Measurements from ENCODE around the gene FDX2. TPM values are rescaled to one million over a fixed set of nuclear protein-coding genes. Genes with fewer than 3 reads are reported as not detected.

Gene FDX2
- total and polyA plus RNA-seq, 2 of the 13 experiments (the other 11 are each of a cell fraction or from before 2014, with no cell fraction given), result 21.0 to 24.7 TPM

DNA sequence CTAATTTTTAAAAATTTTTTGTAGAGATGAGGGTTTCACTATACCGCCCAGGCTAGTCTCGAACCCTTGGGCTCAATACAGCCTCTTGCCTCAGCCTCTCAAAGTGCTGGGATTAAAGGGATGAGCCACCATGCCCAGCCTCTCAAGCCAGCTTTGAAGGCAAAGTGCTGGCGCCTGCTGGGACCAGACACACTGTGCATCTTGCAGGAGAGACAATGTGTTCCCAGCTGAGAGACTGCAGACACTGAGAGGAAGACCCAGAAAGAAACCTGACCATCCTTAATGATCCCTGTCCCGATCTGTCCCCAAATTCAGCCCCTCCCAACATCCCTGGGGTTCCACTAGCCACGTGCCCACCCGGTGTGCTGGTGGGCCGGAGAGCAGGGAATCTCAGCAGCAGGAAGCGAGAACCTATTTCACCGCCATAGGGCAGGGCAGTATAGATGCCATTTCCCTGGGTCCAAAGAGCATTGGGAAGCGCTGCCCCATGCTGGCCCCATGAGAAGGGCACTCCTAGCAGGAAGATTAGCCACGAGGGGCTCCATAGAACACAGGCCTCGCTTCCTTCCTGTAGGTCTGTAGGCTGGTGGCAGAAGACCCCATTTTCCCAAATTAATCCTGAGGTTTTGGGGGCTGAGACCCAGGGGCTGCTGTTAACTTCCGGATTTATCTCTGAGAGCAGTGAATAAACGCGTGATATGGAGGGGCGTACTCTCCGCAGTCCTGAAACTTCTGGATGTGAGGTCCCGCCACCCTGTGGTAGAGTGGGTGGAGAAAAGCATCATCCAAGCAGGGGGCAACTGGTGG is 16.5 kb upstream of the FDX2 start (continued):
- TF ChIP-seq ZNF296 (CRISPR knock-in tag; conservative IDR thresholded peaks at IDR 0.05), result 0 out of 2 replicates have a peak, but pooled peaks have one; percentile 28
- no peak for TF ChIP-seq ETV6 (CRISPR knock-in tag; conservative IDR thresholded peaks at IDR 0.05)
- TF ChIP-seq, protein P1, sequence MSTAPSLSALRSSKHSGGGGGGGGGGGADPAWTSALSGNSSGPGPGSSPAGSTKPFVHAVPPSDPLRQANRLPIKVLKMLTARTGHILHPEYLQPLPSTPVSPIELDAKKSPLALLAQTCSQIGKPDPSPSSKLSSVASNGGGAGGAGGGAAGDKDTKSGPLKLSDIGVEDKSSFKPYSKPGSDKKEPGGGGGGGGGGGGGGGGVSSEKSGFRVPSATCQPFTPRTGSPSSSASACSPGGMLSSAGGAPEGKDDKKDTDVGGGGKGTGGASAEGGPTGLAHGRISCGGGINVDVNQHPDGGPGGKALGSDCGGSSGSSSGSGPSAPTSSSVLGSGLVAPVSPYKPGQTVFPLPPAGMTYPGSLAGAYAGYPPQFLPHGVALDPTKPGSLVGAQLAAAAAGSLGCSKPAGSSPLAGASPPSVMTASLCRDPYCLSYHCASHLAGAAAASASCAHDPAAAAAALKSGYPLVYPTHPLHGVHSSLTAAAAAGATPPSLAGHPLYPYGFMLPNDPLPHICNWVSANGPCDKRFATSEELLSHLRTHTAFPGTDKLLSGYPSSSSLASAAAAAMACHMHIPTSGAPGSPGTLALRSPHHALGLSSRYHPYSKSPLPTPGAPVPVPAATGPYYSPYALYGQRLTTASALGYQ (CRISPR knock-in tag; IDR thresholded peaks at IDR 0.05), result no peak
- no peak for TF ChIP-seq ZNF484 (CRISPR knock-in tag; IDR thresholded peaks at IDR 0.05; ENCODE audit: borderline replicate concordance, low read depth)
- TF ChIP-seq, protein P2, sequence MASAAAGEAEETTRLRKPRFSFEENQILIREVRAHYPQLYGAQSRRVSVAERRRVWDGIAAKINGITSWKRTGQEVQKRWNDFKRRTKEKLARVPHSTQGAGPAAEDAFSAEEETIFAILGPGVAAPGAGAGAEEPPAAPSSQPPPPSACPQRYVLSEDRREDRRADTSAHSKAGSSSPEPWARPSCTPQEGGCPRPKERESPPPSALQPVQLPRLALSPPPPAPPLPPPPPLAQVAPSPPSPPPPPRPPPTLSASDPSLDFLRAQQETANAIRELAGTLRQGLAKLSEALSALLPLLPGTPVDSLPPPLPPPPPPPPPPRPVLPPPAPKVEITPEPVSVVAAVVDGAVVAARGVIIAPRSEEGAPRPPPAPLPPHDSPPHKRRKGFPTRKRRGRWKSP (CRISPR knock-in tag; IDR thresholded peaks at IDR 0.05), result no peak
- no peak for TF ChIP-seq ZNF598 (CRISPR knock-in tag; IDR thresholded peaks at IDR 0.05; ENCODE audit: borderline replicate concordance)
- TF ChIP-seq ZNF773 (CRISPR knock-in tag; IDR thresholded peaks at IDR 0.05; ENCODE audit: borderline replicate concordance), result no peak
- TF ChIP-seq ZNF367 (CRISPR knock-in tag; IDR thresholded peaks at IDR 0.05; ENCODE audit: borderline replicate concordance), result no peak
- no peak; the same call in 1 of the 2 replicates for TF ChIP-seq MIER2 (CRISPR knock-in tag; IDR thresholded peaks at IDR 0.05)
- peak; percentile 46 for TF ChIP-seq GATAD2A (CRISPR knock-in tag; IDR thresholded peaks at IDR 0.05)
- TF ChIP-seq NCOA5 (CRISPR knock-in tag; IDR thresholded peaks at IDR 0.05), result no peak
- no peak for TF ChIP-seq ZNF350 (CRISPR knock-in tag; IDR thresholded peaks at IDR 0.05; ENCODE audit: borderline replicate concordance, low read depth)
- TF ChIP-seq FOXO1 (CRISPR knock-in tag; IDR thresholded peaks at IDR 0.05), result no peak
- TF ChIP-seq, protein P3, sequence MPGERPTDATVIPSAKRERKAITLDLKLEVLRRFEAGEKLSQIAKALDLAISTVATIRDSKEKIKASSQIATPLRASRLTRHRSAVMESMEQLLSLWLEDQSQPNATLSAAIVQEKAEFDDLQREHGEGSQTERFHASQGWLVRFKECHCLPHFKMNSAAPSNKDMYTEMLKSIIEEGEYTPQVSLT (CRISPR knock-in tag; IDR thresholded peaks at IDR 0.05; ENCODE audit: borderline replicate concordance, low read depth), result no peak
- TF ChIP-seq AHR (CRISPR knock-in tag; IDR thresholded peaks at IDR 0.05), result no peak
- no peak for TF ChIP-seq REL (CRISPR knock-in tag; conservative IDR thresholded peaks at IDR 0.05)
- no peak for TF ChIP-seq SMC3 (IDR thresholded peaks at IDR 0.05; ENCODE audit: low read length)
- TF ChIP-seq, protein P4, sequence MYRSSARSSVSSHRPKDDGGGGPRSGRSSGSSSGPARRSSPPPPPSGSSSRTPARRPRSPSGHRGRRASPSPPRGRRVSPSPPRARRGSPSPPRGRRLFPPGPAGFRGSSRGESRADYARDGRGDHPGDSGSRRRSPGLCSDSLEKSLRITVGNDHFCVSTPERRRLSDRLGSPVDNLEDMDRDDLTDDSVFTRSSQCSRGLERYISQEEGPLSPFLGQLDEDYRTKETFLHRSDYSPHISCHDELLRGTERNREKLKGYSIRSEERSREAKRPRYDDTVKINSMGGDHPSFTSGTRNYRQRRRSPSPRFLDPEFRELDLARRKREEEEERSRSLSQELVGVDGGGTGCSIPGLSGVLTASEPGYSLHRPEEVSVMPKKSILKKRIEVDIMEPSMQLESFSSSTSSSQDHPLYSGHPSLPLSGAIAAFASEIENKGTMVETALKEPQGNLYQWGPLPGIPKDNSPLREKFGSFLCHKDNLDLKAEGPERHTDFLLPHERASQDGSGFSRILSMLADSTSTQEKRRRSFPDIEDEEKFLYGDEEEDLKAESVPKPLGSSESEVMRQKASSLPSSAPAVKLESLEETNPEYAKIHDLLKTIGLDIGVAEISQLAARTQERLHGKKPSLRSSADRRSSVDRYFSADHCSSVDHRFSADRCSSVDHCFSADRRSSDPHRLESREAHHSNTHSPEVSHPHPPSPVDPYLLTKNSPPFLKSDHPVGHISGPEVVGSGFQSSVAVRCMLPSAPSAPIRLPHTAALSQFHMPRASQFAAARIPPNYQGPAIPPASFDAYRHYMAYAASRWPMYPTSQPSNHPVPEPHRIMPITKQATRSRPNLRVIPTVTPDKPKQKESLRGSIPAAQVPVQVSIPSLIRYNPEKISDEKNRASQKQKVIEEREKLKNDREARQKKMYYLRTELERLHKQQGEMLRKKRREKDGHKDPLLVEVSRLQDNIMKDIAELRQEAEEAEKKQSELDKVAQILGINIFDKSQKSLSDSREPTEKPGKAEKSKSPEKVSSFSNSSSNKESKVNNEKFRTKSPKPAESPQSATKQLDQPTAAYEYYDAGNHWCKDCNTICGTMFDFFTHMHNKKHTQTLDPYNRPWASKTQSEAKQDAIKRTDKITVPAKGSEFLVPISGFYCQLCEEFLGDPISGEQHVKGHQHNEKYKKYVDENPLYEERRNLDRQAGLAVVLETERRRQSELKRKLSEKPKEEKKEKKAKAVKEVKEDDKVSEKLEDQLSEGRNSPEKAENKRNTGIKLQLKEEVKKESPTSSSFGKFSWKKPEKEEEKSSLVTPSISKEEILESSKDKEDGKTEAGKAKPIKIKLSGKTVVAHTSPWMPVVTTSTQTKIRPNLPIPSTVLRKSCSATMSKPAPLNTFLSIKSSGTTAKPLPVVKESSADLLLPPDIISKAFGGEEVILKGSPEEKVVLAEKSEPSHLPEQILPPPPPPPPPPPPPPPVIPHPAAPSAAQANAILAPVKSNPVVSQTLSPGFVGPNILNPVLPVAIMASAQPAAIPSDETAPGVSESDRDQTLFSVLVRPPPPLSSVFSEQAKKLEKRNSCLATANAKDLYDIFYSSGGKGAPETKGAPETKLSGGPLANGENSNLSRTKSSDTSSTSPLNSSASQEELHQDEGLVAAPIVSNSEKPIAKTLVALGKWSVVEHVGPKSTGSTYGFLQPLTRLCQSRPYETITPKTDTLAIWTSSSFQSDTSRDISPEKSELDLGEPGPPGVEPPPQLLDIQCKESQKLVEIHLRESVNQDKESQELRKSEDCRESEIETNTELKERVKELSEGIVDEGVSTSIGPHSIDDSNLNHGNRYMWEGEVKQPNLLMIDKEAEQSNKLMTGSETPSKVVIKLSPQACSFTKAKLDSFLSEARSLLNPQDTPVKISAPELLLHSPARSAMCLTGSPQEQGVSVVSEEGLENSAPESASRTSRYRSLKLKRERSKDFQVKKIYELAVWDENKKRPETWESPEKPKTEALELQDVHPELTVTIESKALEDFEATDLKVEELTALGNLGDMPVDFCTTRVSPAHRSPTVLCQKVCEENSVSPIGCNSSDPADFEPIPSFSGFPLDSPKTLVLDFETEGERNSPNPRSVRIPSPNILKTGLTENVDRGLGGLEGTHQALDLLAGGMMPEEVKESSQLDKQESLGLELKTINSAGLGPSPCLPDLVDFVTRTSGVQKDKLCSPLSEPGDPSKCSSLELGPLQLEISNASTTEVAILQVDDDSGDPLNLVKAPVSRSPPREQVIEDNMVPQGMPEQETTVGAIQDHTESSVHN (CRISPR knock-in tag; IDR thresholded peaks at IDR 0.05), result no peak
- no peak for TF ChIP-seq IKZF1 (IDR thresholded peaks at IDR 0.05)
